ENCODE measurements around the gene NRXN3. TPM values are rescaled to one million over a fixed set of nuclear protein-coding genes. Genes with fewer than 3 reads are reported as not detected.

The NRXN3 gene
- total RNA-seq, 1 experiment from 2014 or later, result 1.1 TPM

- TF ChIP-seq CTCF (conservative IDR thresholded peaks at IDR 0.05; ENCODE audit: low read depth, low read length) (no peak), EZH2phosphoT487 (IDR thresholded peaks at IDR 0.05; ENCODE audit: borderline replicate concordance, low read length) (no peak), EZH2 (IDR thresholded peaks at IDR 0.05; ENCODE audit: low read length, unreplicated experiment) (no peak)
- H2AFZ ChIP-seq (ENCODE audit: low read length), result no peak overlapping the region
- H3K9ac ChIP-seq (ENCODE audit: low read length), result no peak overlapping the region
- intact Hi-C loops (cut with micrococcal nuclease), result no loop called here
- H3K79me2 ChIP-seq (ENCODE audit: low read length), result no peaks in the 10 kb centered on the region
- no peak overlapping the region for H3K27ac ChIP-seq (ENCODE audit: low read length)
- H3K9me3 ChIP-seq (ENCODE audit: low read length), result no peaks in the 10 kb centered on the region
- CTCF ChIA-PET, result no interaction called here
- POLR2A ChIA-PET (ENCODE audit: unreplicated experiment), result no interaction called here
- ATAC-seq, result no peak
- H4K20me1 ChIP-seq (ENCODE audit: low read length), result no peaks in the 10 kb centered on the region
- H3K4me2 ChIP-seq (ENCODE audit: low read length), result no peak overlapping the region
- H3K4me1 ChIP-seq (ENCODE audit: insufficient read depth, low read length), result no peaks in the 10 kb centered on the region
- H3K4me3 ChIP-seq (ENCODE audit: low read length), result no peak overlapping the region
- no peaks in the 10 kb centered on the region for H3F3A ChIP-seq (ENCODE audit: low read length, unreplicated experiment)
- no peaks in the 10 kb centered on the region for H3K36me3 ChIP-seq (ENCODE audit: low read depth, low read length)
- BruUV-seq (replicated peaks), result no TSS peak
- H3K27me3 ChIP-seq (ENCODE audit: low read length), result no peaks in the 10 kb centered on the region
- DNase-seq, result no peak
- H3K9me2 ChIP-seq (replicated peaks; ENCODE audit: low read length), result no peaks in the 10 kb centered on the region
These were observed 81.1 kb downstream of the NRXN3 start for GRCh38 chr14:78251308-78251707.

- Histone ChIP-seq H3K36me3 (ENCODE audit: low read depth, low read length) (no peaks in the 10 kb centered on the region), H4K20me1 (ENCODE audit: low read length) (no peaks in the 10 kb centered on the region), H3K4me2 (ENCODE audit: low read length) (no peak overlapping the region), H2AFZ (ENCODE audit: low read length) (no peak overlapping the region), H3K27me3 (ENCODE audit: low read length) (no peaks in the 10 kb centered on the region), H3K79me2 (ENCODE audit: low read length) (no peaks in the 10 kb centered on the region), H3K9me2 (replicated peaks; ENCODE audit: low read length) (no peaks in the 10 kb centered on the region), H3K9me3 (ENCODE audit: low read length) (no peaks in the 10 kb centered on the region), H3K9ac (ENCODE audit: low read length) (no peak overlapping the region), H3F3A (ENCODE audit: low read length, unreplicated experiment) (no peaks in the 10 kb centered on the region), H3K4me3 (ENCODE audit: low read length) (no peak overlapping the region), H3K4me1 (ENCODE audit: insufficient read depth, low read length) (no peaks in the 10 kb centered on the region), H3K27ac (ENCODE audit: low read length) (no peak overlapping the region)
- ChIA-PET CTCF (interaction anchor here (0.6 kb wide), 1 partner anchor 194 kb away, joined by 3 read pairs; no protein-coding TSS in a partner anchor), POLR2A (ENCODE audit: unreplicated experiment) (no interaction called here)
- ATAC-seq, result peak; percentile 56; the same call in 1 of the 2 replicates
- intact Hi-C loops (cut with micrococcal nuclease), result no loop called here
- BruUV-seq (replicated peaks), result no TSS peak
- TF ChIP-seq CTCF (conservative IDR thresholded peaks at IDR 0.05; ENCODE audit: low read depth, low read length) (no peak), EZH2 (IDR thresholded peaks at IDR 0.05; ENCODE audit: low read length, unreplicated experiment) (no peak), EZH2phosphoT487 (IDR thresholded peaks at IDR 0.05; ENCODE audit: borderline replicate concordance, low read length) (no peak)
- DNase-seq, result peak; percentile 68
These were observed 83.8 kb downstream of the NRXN3 start for GRCh38 chr14:78253986-78254385.

GRCh38 chr14:78254911-78255461 lies 84.8 kb downstream of the NRXN3 start:
- H3K4me1 ChIP-seq (ENCODE audit: insufficient read depth, low read length), result no peaks in the 10 kb centered on the region
- no peaks in the 10 kb centered on the region for H3K79me2 ChIP-seq (ENCODE audit: low read length)
- ChIA-PET CTCF (no interaction called here), POLR2A (ENCODE audit: unreplicated experiment) (no interaction called here)
- no peak overlapping the region for H3K4me2 ChIP-seq (ENCODE audit: low read length)
- no peak overlapping the region for H2AFZ ChIP-seq (ENCODE audit: low read length)
- H3K4me3 ChIP-seq (ENCODE audit: low read length), result no peak overlapping the region
- no peaks in the 10 kb centered on the region for H3F3A ChIP-seq (ENCODE audit: low read length, unreplicated experiment)
- DNase-seq, result peak; percentile 18
- no peaks in the 10 kb centered on the region for H4K20me1 ChIP-seq (ENCODE audit: low read length)
- H3K9me3 ChIP-seq (ENCODE audit: low read length), result no peaks in the 10 kb centered on the region
- no TSS peak for BruUV-seq (replicated peaks)
- intact Hi-C loops (cut with micrococcal nuclease), result no loop called here
- H3K27ac ChIP-seq (ENCODE audit: low read length), result no peak overlapping the region
- H3K36me3 ChIP-seq (ENCODE audit: low read depth, low read length), result no peaks in the 10 kb centered on the region
- H3K9me2 ChIP-seq (replicated peaks; ENCODE audit: low read length), result no peaks in the 10 kb centered on the region
- H3K9ac ChIP-seq (ENCODE audit: low read length), result no peak overlapping the region
- ATAC-seq, result no peak
- H3K27me3 ChIP-seq (ENCODE audit: low read length), result no peaks in the 10 kb centered on the region
- TF ChIP-seq EZH2phosphoT487 (IDR thresholded peaks at IDR 0.05; ENCODE audit: borderline replicate concordance, low read length), result no peak
